ENCODE measurements around the gene NDST4.
A peak's percentile ranks its signal among the peaks of the same experiment; 100 is the strongest.

NDST4 gene

GRCh38 chr4:114782415-114783214 lies 330.8 kb downstream of the NDST4 start:
- DNase-seq = peak; percentile 81

- DNase-seq = peak; percentile 62
Observed at GRCh38 chr4:114780205-114780604, 333.2 kb downstream of the NDST4 start.
